HEK293T (cell line): ENCODE measurements around the gene ZNF282.

Experiments
- ARNT ChIP-seq: fragments of 450-650 bp; IDR thresholded peaks from 2 replicates; pipeline ENCODE4 v1.6.1; 2017; ENCODE audit warnings: mild to moderate bottlenecking
- ELF4 ChIP-seq: fragments of 450-650 bp; IDR thresholded peaks from 2 replicates; pipeline ENCODE4 v1.6.1; 2017; ENCODE audit warnings: antibody characterized with exemption
- FOXA1 ChIP-seq: fragments of 450-650 bp; IDR thresholded peaks from 2 replicates; pipeline ENCODE4 v1.6.1; 2016; ENCODE audit warnings: mild to moderate bottlenecking
- FOXK2 ChIP-seq: fragments of 450-650 bp; IDR thresholded peaks from 2 replicates; pipeline ENCODE4 v1.6.1; 2016; ENCODE audit warnings: mild to moderate bottlenecking
- FOXM1 ChIP-seq: fragments of 450-650 bp; IDR thresholded peaks from 2 replicates; pipeline ENCODE4 v1.6.1; 2017; ENCODE audit warnings: mild to moderate bottlenecking, borderline replicate concordance
- NFRKB ChIP-seq: fragments of 450-650 bp; IDR thresholded peaks from 2 replicates; pipeline ENCODE4 v1.6.1; 2016; ENCODE audit warnings: mild to moderate bottlenecking, moderate library complexity
- SP1 ChIP-seq: fragments of 450-650 bp; IDR thresholded peaks from 2 replicates; pipeline ENCODE4 v1.6.1; 2017
- SUZ12 ChIP-seq: fragments of 450-650 bp; IDR thresholded peaks from 2 replicates; pipeline ENCODE4 v1.6.1; 2016; ENCODE audit warnings: mild to moderate bottlenecking

GRCh38 chr7:149248777-149249176 is 53.4 kb downstream of the ZNF282 start:
- no peak for TF ChIP-seq NFRKB
- TF ChIP-seq ELF4, result no peak
- TF ChIP-seq FOXM1, result no peak
- no peak for TF ChIP-seq SUZ12
- TF ChIP-seq SP1, result no peak
- TF ChIP-seq FOXK2, result no peak
- TF ChIP-seq FOXA1, result no peak
- TF ChIP-seq ARNT, result no peak
